Inflammatory macrophage treated with lipopolysaccharide for 1 hour (primary cell): ENCODE data around the gene WNT7B.
A peak's percentile ranks its signal among the peaks of the same experiment; 100 is the strongest.

ENCODE experiments used
- DNase-seq, 2 donors: peaks; one replicate each; pipeline ENCODE4 v3.0.0-alpha.2; 2020 to 2022

The WNT7B gene

DNA sequence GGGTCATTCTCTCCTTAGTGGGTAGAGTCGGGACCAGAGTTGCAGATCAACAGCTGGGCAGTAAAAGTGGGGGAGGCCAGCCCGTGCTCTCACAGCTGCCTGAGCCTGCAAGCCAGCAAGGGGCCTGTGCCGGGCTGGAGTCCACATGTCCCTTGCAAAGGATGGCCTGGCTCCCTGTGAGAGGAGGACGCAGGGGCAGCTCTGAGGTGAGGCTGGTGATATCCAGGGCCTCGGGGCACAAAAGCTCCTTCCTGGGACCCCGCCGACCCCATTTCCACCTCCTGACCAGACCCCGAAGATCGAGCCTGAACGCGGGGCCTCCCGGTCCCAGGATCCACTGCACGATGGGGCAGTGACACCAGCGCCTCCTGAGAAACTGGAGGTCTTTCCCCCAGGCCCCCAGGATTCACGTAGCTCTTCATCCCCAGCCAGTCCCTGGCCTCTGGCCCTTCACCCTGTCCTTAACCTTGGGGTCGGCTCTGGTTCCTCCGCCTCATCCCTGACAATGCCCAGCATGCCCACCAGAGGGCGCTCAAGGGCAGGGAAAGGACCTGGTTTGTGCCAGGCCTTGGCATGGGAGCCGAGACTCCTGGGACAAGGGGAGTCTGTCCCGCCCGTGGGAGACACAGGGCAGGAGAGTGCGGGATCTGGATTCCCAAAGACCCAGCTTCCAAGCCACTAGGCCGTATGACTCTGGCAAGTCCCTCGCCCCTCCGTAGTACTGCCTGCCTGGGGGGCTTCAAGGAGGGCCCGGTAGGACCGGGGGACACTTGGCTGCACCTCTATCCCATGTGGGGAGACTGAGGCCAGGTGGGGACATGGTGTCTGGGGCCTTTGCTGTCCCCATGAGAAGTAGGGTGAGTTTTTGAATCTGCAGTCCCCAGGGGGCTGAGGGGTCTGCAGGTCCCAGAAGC lies 17.8 kb upstream of the WNT7B start:
- DNase-seq: peak; percentile 47 to 94

DNA sequence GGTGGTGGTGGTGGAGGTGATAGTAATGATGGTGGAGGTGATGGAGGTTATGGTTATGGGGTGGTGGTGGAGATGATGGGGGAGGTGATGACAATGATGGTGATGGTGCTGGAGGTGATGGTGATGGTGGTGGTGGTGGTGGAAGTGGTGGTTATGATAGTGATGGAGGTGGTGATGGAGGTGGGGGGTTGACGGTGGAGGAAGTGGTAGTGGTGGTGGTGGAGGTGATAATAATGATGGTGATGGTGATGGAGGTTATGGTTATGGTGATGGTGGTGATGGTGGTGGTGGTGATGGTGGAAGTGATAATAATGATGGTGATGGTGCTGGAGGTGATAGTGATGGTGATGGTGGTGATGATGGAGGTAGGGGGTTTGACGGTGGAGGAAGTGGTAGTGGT lies 16.9 kb upstream of the WNT7B start:
- DNase-seq: no peak

DNA sequence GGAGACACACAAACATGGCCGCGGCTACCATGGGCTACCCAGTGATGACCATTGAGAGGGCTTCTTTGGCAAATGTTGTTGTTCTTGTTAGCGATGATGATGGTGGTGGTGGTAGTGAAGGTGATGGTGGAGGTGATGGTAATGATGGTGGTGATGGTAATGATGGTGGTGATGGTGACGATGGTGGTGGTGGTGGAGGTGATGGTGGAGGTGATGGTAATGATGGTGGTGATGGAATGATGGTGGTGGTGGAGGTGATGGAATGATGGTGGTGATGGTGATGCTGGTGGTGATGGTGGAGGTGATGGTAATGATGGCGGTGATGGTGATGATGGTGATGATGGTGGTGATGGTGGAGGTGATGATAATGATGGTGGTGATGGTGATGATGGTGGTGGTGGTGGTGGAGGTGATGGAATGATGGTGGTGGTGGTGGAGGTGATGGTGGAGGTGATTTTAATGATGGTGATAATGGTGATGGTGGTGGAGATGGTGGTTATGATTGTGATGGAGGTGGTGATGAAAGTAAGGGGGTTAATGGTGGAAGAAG lies 16.3 kb upstream of the WNT7B start:
- no peak for DNase-seq

DNA sequence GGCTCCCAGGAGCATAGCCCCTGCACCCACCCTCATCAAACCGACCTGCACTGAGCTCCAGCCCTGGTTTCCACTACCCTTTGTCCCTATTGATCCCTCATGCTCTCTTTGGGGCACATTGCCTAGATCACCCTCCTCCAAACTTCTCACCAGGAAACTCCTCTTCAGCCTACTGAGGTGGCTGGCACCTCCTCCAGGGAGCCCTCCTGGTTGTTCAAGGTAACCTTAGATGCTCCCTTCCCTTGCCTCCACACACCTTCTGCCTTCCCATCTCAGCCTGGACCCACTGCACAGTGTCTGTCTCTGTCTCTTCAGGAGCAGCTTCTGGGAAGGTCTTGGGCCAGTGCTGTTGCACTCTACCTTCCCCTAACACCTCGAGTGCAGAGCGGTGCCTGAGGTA lies 15.8 kb upstream of the WNT7B start:
- no peak for DNase-seq

DNA sequence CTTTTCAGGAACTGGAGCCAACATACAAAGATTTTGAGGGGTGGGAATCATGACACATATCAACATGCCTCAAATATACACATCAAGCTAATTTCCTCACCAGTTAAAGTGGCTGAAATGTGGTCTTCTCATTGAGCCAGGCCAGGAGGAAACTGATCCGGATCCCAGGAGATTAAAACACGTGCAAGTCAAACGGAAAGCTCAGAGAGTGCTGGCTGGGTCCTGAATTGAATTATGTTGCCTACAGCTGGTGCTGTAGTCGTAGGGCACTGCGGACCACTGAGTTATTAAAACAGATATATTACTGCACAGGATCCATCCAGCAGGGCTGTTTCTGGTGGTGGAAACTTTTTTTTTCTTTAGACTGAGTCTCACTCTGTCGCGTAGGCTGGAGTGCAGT lies 14.1 kb upstream of the WNT7B start:
- DNase-seq: no peak

DNA sequence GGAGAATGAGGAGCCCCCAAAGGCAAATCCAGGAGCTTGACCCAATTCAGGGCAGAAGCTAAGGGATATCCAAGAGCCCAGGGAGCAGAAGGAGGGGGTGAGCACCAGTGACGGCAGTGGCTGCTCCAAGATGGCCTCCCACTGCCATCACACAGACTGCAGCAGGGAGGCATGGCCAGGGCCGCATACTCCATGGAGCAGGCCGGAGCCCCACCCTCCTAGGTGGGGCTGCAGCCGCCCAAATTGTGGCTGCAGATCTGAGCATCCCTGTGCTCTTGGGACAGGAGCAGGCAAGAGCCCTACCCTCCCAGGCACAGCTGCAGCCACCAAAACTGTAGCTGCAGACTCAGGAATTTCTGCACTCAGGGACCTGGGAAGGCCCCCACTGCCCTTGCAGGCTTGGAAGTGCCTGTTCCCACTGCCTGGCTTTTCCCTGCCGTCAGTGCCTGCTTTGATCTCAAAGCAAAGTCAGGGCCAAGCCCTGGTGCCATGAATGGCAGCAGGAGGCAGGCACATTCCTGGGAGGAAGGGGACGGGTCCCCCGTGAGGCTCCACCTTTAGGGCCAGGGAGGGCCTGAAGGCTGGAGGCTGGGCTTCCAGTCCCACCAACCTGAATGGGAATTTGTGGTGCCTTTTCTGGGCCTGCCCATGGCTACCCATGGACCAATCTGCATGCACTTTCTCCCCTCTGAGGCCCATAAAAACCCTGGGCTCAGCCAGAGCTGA lies 10.3 kb upstream of the WNT7B start:
- no peak for DNase-seq

DNA sequence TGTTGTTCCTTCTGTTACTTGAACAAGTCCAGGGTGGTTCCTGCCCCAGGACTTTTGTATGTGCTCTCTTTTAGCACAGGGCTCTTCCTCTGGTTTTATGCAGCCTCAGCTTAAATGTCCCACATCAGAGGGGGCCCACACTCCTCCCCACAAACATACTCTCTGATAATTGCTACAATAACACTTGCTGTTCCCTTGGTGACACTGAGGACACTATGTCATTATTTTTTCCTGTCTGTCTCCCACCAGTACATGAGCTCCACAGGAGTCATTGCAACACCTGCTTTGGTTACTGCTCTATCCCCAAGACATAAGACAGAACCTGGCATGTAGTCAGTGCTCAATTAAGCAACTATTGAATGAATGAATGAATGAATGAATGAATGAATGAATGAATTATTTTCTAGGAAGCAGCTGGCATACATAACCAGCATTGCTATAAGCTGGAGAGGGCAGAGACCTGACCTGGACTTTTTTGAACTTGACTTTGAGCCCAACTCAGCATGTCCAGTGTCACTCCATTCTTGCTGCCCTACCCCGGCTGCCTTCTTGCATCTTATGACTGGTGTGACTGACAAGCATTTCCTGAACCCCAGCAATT lies 7.5 kb upstream of the WNT7B start:
- no peak for DNase-seq

DNA sequence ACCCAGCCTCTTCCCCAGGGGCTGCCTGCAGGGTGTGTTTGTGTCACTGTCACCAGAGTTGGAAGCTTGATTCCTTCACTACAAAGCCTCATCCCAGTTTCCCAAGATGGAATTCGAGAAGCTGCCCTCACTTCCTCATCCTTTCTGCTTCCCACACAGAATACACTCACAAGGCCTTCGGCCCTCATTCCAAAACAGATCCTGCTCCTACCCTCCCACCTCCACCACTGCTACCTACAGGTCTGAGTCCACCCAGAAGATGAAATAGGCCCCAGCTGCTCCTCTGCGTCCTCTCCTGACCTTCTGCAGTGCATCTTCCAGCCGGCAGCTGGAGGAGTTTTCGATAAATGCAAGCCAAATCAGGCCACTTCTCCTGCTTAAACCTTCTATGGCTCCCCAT lies 6.8 kb upstream of the WNT7B start:
- DNase-seq: no peak

DNA sequence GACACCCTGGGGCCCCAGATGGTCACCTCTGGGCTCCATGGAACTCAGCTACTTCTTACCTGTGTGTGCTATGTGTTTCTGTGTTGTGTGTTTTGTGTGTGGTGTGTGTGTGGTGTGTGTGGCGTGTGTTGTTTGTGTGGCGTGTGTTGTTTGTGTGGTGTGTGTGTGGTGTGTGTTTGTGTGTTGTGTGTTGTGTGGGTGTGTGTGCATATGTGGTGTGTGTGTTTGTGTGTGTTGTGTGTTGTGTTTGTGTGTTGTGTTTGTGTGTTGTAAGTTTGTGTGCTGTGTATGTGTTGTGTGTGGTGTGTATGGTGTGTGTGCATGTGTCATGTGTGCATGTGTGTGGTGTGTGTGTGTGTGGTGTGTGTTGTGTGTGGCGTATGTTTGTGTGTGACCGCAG lies 3.8 kb upstream of the WNT7B start:
- DNase-seq: no peak

DNA sequence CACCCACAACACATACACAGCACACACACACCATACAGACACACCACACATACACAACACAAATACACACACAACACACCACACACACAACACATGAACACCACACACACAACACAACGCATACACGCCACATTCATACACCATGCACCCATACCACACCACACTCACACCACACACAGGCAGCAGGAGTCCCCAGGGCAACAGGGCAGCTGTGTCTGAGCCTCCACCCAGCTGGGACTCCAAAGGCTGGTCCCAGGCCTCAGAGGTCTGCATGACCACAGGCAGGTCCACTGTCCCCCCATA lies 3.3 kb upstream of the WNT7B start:
- DNase-seq: no peak

DNA sequence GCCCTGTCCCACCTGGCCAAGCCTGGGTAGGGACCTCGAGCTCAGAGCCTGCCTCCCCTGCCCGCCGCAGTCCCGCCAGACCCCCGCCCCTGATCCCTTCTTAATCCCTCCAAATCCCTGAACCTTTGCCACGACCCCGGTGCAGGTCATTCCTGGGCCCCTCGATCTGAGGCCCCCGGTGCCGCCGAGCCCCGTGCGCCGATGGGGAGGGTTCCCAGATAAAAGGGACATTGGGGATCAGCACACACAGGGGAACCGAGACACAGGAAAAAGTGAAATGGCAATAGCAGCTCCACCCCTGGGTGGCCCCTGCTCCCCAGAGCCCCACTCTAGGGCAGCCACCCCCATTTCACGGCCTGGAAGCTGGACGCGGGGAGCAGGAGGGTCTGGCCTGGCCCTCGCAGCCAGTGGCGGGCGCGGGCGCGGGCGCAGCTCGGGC lies 1.3 kb upstream of the WNT7B start:
- no peak for DNase-seq

DNA sequence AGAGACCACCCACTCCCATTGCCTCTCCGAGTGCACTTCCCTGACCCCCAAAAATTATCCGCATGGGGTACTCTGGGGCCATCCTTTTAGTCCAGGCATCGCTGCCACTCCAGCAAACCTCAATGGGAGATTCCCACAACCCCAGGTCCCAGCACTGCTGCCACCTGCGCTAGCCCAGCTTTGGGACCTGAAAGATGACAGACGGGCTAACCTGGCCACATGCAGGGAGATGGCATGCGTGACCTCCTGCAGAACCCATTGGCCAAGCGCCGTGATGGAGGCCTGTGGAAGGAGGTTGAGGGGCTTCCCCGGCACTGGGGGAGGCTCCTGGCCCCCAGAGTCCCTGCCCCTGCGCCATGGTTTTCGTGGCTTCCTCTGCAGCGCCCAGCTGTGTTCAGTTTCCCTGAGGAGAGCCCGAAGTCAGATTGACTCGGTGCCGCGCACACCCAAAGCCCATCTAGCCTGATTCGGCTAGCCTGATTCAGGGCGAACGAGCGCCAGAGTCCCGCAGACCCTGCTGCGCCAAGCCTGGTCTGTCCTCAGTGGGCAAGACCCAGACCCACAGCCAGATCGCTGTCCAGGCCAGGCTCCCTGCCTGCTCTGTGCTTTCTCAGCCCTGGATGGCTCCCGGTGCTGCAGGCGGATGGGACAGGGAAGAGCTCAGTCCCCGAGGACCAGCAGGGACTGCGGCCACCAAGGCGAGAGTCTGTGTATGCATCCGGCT lies 751 bp upstream of the WNT7B start:
- no peak for DNase-seq

DNA sequence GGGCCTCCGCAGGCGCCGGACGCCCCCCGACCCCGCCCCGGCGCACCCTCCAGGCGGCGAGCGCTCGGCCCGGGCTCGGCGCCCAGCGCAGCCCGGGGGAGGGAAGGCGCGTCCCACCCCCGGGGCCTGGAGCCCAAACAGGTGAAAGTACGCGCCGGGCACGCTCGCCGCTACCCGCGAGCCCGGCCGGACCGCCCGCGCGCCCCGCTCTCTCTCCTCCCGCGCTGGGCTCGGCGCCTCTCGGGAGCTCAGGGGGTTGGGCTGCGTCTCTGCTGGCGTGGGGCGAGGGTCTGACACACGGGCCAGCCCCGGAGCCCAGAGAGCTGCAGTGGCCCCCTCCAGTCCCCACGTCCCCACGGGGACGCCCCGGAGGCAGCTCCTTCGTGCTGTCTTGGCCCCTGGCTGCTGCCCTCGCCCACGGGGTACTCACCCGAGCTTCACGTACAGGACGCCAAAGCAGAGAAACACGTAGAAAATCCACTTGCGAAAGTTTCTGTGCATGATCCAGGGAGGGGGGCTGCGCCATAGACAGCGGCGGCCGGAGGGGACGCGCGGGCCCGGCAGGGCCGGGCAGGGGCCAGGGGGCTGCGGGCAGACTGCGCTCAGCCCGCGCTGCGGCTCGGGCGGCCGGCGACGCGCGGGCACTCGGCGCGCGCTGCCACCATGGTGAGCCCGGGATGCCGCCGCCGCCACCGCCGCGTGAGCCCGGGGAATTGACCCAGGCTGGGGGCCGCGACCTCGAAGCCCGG lies 534 bp downstream of the WNT7B start:
- DNase-seq: no peak

DNA sequence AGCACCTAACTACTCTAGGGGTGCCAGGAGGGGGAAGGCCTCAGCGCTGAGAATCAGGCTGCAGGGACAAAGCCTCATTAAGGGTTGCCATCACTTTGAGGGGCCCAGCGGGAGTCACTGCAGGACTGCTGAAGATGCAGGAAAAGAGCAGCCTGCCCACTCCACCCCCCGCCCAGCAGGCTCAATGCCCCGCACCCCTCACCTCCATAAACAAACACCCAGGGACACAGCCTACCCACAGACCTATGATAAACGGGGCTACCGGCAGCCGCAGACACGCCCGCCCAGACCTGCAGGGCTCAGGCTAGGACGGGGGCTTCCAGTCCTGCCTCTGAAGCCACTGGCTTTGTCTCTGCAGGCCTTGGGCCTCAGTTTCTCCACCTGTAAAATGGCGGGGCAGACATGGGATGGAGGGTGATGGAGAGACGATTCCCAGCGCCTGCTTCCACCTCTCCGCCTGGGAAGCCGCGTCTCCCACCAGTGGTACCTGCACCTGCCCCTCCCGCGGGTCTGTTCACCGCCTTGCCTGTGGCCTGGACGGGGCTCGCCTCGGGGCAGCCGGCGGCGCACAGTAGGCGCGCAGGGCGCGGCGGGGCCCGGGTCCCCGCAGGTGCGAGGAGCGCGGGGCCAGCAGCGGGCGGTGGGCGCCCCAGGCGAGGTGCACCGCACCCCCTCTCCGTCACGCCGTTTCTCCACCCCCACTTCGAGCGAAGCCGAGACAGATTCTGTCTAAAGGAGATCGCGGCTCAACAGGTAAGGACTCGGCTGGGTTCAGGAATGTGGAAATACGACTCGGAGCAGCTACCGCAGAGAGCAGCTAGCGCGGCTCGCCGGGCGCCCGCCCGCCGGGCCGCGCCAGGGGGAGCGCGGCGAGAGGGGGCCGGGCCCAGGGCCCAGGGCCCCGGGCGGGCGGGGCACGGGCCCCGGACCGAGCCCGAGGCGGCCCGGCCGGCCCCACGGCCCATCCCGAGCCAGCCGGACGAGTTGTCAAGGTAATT lies 1.5 kb downstream of the WNT7B start:
- DNase-seq: no peak

DNA sequence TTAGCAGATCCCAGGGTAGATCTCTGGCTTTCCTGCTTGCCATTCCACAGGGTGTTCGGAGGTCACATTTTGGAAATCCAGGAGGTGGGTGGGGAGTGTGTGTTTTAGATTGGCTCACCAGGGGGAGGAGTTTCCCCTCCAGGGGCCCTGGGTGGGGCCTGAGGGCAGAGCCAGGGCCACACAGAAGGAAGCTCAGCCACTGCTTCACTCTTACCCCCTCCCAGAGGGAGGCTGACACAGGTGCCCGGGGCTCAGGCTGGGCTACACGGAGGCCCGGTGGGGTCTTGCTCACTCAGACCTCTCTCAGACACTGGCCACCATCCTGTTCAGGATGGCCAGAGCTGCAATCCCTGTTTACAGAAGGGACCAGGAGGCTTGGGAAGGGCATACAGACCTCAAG lies 2.5 kb downstream of the WNT7B start:
- no peak for DNase-seq

DNA sequence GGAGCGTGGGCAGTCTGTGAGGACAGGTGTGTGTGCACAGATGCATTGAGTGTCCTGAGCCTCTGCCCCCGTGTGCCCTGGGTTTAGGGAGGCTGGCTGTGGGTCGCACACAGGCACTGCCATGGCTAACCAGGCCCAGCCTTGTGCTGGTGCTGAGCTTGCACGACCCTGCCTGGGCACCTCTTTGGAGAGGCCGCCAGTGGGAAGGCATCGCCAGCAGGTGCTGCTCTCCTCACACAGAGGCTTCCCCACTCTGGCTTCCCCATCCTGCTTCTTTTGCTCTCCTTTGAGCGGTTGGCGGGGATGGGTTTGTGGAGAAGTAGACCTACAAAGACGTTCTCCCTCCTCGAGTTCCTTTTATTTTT lies 4.1 kb downstream of the WNT7B start:
- DNase-seq: no peak

DNA sequence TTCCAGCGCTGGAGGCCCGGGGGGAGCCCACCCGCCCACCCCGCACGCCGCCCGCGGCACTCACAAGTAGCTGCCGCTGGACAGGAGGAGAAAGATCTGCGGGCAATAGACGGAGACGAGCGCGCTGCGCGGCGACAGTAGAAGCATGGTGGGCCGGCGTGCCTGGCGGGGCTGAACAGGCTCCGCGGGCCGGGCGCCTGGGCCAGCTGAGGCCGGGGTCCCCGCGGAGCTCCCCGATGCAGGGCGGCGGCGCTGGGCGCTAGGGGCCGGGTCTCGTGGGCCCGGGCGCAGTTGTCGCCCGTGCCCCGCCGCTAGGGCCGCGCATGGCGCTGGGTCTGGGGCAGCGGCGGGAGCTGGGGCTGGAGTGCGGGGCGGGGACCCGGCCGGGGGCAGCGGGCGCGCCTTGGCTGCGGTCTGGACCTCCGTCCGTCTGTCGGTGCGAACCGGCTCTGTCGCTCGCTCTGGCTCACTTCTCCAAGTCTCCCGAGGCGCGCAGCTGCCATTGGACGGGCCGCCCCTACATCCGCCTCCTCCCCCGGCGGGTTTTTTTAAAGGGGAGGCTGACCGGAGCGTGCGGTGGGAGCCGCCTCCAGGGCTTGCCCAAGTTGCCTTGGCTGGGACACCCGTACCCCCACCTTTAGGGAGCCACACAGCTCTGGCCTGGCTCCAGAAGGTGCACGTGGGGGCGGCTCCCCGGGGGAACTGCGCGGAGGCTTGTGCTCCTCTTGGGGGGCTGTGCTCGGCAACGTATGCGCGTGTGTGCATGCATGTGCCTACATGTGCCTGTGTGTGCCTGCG lies 4.7 kb downstream of the WNT7B start:
- no peak for DNase-seq

DNA sequence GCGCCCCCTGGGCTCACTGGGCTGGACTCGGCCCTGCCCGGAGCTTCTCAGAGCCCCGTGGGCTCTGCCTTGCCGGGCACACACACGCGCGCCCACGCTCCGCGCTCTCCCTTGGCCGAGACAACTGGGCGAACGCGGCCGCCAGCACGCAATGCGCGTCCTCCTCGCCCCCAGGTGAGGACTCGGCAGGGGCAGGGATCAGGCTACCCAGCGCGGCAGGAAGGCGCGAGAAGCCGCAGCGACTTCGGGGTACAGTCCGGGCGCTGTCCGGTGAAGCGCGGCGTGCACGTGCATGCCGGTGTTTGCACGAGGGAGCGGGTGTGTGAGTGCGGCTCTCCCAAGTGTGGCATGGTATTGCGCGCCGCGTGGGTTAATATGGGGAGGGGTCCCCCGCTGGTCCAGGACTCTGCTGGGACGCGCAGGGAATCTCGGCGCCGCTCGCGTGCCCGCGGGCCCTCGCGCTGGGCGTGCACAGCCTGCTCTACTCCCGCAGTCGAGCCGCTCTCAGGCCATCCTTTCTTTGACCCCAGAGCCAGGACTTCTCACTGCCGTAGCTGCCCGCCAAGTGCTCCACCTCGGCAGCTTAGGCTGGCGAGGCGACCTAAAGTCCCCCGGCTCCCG lies 5.4 kb downstream of the WNT7B start:
- DNase-seq: no peak

DNA sequence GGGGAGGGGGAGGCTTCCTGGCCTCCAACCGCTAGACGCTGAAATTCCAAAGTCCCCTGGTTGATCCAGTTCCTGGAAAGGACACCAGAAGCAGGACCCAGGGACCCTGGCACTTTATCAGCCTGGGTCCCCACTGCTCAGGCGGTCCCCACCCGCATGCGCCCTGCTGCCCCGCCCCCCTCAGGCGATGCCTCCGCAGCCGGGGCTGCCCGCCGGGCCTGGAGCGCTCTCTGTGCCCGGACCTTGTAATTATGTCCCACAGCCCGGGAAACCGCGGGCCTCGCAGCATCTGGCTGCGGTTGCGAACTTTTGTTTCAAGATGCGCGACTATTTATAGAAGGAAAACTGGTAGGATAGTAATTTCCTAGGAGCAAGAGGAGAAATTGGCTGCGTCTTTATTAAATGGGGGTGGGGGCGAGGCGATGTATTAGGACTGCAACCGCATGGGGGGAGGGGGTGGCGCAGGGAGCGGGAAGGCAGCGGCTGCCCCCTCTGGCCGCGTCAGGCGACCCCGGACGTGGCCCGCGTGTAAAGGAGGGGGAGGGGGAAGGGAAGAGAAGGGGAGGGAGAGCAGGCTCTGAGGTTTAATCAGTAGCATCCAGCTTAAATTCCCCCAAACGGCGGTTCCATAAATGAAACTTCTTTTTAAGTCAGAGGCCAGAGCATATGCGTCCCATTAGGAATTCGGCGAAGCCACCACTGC lies 6.1 kb downstream of the WNT7B start:
- no peak for DNase-seq
